IPS-11a (cell line): ENCODE results near the gene QSOX2.

ENCODE experiments used
- H3K4me3 ChIP-seq: one replicate; pipeline ENCODE4 v1.5.1; 2013; ENCODE audit warnings: low read depth, low read length, control low read depth

QSOX2 gene

DNA sequence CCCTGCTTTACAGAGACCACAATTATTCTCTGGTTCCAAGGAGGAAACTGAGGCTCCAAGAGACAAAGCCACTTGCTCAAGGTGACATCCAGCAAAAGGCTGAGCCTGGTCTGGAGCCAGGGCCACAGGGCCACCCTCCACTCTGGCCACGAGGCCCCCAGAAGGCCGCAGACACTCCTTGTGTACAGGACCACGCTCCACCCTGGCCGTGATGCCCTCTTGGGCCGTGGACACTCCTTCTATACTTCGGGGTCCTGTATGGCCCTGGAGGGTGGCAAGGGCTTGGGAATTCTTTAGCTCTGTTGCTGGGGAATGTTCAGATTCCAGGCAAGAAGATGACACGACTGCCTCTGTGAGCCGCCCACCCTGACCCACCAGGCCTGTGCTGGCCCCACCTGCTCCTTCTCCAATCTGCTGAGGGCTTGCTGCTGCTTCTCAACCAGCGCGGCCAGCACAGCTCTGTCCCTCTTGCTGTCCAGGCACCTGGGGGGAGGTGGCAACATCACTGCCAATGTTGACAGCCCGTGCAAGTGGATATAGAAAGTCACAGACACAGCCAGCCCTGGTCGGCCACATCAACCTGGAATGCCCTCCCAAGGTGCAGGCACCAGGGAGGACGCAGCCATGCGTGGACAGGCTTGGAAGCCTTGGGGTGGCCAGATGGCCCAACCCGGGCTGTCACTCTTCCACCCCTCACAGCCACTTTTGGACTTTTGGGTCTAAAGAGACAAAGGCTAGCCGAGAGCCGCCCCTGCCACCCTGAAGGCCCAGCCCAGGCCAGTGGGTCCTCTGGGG is 20.1 kb upstream of the QSOX2 start:
- no peak overlapping the region for H3K4me3 ChIP-seq

DNA sequence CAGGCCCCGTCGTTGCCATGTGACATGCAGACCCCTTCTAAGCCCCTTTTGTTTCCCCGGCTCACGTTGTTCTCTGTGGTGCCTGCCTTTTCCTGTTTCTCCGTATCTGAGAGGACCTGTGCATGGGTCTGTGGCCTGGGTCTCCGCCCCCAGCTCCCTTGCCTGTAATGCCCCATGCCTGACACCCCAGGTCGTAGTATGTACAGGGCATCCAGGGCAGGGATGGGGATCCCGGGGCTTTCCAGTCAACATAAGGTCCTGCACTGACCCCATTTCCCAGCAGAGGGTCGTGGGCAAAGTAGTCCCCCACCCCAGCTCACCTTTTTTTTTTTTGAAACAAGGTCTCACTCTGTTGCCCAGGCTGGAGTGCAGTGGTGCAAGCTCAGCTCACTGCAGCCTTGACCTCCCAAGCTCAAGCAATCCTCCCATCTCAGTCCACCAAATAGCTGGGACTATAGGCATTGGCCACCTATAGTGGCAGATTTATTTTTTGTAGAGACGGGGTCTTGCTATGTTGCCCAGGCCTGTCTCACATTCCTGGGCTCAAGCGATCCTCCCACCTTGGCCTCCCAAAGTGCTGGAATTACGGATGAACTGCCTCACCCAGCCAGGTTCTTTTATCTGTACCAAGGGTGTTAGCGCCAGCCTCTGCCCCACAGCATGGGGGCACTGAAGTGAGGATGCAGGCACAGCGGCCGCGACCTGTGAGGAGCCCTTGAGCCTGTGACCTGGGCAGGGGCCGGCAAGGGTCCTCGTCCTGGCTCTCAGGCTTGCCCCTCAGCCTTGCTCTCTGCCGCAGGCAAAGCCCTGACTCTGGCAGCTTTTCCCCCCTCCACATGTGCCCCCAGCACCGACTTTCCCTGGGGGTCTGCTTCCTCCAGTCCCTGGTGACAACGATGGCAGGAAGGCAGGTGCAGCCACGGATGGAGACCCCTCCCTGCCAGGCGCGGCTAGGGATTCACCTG is 19.1 kb upstream of the QSOX2 start:
- no peak overlapping the region for H3K4me3 ChIP-seq

DNA sequence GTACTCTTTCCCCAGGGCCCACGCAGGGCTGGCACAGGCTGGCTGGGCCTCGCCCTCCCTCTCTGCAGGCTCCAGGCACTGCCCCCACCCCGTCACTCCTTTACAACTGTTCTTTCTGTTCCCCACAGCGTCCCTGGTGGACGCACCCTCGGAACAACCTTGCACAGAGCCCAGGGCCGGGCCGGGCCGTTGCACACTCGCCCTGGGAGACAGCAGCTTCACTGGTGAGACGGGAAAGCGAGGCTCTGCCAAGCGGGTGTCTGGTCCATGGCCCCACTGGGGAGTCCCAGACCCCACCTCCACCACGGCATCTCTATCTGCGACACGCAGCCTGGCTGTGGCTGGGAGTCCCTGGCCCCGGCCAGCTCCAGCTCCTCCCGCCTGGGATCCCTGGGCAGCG is 18.4 kb upstream of the QSOX2 start:
- H3K4me3 ChIP-seq: no peak overlapping the region

DNA sequence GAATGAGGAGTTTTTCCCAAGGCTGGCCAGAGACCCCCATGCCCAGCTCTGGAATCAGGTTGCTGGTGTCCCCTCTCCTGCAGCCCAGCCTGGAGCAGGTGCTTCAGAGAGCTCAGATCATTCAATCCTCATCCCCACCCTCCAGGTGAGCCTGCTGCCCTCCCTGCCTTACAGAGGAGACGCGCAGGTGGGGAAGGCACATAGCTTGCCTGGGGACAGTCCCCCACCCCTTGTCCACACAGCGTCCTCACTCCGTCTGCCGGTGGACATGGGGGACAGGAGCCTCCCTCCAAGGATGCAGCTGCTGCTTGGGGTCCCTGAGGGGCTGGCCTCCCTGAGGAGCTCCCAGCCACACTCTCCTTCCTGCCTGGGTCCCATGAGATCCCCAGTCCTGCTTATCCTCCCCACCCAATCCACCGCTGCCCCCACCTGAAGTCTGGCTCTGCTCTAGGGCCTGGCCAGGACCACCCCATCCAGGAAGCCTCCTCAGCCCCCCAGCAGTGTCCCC is 17.1 kb upstream of the QSOX2 start:
- no peak overlapping the region for H3K4me3 ChIP-seq

DNA sequence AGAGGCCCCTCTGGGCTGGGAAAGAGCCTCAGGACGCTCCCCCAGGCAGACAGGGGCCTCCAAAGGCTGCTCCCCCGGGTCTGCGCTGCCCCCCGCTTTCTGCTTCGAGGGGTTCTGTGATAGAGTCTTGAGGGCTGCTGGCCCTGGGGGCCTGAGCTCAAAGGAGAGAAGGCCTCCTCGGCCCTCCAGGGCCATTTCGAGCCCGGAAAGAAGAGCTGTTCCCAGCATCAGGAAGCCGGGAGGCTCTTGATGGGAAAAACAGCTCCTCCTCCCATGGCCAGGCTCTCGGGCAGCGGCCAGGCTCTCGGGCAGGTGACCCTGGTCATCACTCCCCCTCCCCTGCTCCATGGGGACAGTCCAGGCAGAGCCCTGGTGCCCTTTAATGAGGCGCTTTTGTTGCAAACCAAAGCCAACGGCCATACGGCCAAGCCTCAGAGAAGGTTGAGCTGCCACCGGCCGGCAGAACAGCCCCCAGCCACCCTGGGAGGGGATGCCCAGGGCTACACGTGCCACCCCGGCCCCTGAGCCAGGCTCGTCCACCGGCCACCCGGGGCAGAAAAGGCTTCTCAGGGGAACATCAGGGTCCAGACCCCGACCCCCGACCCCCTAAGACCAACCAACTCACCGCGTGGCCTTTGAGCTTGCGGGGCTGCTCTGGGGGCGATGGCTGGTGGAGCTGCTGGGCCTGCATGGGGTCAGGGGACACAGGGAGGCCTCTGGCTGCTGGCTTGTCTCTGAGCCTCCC is 16.2 kb upstream of the QSOX2 start:
- H3K4me3 ChIP-seq: no peak overlapping the region

DNA sequence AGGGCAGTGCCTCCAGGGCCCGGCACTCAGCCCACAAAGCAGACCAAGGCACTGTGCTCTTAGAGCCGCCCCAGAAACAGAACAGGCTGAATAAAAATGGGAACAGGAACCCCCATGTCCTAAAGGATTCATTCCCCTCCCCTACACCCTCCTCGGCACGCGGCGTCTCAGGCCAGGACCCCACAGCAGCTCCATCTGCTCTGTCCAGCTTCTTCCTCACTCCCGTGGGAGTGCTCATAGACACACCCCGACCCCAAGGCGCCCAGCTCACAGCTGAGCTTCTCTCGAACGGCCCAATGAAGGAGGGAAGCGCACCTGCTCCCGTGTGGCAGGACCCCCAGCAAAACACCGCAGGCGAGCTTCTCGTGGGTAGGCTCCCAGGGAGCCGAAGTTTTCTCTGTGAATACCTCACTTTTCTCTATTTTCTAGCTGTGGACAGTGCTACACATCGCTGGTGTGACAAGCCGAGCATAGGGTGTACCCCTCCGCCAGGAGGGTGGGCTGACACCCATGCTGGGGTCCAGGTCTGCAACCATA is 15.4 kb upstream of the QSOX2 start:
- H3K4me3 ChIP-seq: no peak overlapping the region

DNA sequence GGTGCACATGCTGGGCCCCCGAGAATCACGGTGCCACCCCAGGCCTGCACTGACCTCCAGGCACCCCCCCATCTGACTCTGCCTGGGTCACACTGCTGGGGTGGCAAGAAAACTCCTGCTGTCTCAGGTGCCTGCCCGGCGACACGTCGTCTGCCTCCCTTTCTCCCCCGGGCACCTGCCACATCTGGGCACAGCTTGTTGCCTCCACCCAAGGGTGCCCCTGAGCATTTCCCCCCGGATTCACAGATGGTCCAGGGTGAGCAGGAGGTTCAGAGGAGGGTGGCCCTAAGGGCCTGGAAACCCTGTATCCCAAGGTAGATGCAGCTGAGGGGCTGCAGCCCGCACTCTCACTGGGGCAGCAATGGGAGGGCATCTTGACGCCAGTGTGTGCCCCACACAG is 14.9 kb upstream of the QSOX2 start:
- H3K4me3 ChIP-seq: no peak overlapping the region

DNA sequence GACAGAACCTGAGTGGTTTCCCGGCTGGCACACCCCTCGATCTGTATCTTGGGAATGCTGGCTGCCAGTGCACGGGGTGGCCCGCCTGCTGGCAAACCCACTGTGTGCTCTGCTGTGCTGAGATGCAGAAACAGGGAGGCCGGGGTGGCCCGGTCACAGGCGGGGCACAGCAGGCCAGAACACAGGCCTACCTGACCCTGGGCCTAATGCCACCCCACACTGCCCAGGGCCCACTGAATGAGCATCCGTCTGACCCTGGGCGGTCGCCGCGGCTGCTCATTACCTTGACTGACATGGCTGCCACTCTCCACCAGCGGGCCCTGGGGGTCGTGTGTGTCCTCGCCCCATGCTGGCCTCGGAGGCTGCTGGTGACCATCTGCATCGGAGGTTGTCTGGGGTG is 14.2 kb upstream of the QSOX2 start:
- H3K4me3 ChIP-seq: no peak overlapping the region

DNA sequence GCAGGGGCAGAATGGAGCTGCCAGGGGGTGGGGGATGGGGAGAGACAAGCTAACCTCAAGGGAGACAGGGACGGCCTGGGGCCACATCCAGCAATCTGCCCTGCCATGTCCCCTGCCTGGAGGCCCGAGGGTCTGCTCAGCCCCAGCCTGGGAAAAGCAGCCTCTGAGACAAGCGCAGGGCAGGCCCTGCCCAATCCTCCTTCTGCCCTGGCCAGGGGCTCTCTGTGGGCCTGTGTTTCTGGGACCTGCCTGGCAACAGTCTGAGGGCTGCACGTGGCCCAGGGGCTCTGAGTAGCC is 13.9 kb upstream of the QSOX2 start:
- H3K4me3 ChIP-seq: no peak overlapping the region

DNA sequence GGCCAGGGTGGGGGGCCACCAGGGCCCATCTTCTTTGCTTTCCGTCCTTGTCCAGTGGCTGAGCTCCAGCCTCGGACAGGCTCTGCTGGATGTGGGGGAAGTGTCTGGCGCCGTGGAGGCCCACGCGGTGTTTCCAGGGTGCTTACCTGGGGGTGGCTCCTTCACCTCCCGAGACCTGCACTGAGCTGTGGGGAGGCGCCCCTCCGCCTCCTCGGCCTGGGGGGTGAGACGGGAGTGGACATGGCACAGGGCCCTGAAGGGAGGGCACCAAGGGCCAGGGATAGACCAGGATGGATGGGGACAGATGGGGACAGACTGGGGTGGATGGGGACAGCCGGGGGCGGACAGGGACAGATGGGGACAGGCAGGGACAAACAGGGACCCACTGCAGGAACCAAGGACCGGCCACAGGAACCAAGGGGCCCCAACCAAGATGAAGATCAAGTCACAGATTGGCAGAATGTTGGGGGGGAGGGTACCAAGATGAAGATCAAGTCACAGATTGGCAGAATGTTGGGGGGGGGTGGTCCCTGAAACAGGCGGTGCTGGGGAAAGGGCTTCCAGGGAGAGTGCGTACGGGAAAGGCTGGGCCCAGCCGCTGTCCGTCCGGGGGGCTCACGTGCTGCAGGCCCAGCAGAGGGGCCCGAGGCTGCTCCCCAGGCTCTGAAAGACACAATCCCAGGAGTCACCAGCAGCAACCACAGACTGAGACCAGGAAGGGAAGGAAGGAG is 13.3 kb upstream of the QSOX2 start:
- no peak overlapping the region for H3K4me3 ChIP-seq

DNA sequence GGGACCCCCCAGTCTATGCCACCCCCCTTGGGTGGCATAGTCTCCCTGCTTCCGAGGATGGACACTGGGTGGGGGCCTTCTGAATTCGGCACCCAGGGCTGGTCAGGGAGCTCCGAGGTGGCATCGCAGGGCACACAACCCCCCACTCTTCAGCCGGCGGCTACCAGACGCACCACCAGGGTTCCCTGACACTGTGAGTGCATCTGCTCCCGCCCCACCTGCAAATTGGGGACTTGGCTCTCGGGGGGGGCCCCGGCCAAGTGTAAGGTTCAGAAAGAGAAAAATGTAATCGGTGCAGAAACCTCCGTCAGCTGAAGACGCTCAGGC is 12.7 kb upstream of the QSOX2 start:
- no peak overlapping the region for H3K4me3 ChIP-seq

DNA sequence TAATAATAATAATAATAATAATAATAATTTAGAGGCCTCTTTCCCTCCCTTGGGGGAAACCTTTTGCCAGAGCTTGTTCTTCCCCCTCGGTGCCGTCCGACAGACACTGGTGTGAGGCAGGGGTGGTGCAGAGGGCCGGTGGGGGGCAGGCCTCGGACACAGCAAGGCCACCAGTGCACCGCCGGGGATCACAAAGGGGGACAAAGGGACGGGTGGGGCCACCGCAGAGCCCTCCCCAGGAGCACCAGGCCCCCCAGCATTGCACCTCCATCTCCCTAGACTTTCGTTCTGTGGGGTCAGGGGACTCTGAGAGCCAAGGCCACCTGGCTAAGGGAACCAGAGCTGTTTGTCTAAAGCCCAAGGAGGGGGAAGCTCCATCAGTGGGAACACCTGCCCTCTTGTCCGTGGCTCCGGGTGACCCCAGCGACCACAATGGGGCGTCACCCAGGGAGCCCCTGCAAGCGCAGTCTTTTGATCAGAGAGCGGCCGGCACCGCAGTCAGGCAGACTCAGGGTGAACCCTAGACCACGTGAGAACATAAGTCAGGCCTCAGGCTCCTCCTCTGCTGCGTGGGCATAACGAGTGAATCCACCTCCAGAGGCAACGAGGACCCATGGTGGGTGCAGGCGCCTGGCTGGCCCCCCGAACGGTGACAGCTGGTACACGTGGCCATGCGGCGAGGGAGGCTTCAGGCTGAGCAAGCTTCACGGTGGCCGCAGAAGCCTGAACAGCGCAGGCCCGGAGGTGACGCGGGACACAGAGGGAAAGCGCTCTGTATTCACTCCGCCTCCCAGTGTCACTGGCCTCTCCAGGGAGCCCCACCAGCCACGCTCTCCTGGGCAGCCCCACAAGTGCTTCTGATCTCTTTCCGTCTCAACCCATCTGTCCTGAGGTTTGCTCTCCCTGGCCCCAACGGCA is 12.0 kb upstream of the QSOX2 start:
- no peak overlapping the region for H3K4me3 ChIP-seq

DNA sequence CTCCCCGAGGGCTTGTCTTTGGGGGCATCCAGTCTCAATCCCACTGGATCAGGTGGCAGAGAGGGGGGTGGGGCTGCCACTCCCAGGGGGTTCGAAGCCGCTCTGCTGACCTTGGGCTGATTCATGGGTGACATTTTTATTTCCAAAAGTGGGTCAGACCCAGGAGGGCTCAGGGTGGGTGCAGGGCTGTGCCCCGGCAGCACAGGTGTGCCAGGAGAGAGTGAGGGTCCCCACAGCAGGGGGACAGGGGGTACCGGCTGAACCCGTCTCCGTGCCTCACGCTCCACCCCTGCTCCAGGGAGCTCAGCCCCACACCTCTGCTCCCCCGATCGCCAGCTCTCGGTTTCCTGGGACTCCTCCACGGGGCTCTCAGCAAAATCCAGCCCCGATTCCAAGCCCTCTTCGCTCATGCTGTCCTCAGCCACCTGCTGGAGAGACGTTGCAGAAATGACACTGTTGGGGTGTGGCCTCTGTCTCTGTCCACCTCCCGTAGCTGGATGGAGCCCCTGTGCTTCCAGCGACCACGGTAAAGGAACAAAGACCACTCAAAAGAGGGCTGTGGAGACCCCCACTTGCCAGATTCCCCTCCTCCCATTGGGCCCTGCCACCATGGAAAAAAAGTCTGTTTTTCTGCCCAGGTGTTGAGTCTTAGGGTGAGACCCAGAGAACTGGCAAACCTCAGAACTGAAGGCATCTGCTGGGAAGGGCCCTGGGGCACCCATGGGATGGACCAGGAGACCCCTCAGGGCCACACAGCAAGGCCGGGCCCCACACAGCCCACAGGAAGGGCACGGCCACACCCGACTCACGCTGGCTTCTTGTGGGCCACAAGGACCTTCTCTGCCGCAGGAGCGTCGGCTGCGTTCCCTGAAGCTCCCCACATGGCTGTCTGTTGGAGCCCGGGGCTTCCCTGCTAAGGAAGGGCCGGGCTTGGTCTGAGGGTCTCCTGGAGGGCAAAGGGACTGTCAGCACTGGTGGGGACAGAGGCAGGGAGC is 10.6 kb upstream of the QSOX2 start:
- no peak overlapping the region for H3K4me3 ChIP-seq

DNA sequence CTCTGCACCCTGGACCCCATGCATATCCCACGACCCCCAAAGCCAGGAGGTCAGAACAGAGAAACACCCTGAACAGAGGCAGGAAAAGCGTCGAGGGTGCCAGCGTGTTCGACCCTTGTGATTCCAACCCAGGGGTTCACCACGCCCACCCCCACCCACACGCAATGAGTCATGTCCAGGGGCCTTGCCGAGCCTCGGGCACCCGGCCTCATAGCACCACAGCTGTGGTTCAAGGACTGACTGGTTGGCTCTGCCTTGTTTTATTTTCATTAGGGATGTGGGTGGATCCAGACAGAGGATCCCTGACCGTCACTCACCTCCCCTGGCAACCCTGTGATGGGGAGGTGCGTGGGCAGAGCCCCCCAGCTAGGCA is 9.5 kb upstream of the QSOX2 start:
- H3K4me3 ChIP-seq: no peak overlapping the region

DNA sequence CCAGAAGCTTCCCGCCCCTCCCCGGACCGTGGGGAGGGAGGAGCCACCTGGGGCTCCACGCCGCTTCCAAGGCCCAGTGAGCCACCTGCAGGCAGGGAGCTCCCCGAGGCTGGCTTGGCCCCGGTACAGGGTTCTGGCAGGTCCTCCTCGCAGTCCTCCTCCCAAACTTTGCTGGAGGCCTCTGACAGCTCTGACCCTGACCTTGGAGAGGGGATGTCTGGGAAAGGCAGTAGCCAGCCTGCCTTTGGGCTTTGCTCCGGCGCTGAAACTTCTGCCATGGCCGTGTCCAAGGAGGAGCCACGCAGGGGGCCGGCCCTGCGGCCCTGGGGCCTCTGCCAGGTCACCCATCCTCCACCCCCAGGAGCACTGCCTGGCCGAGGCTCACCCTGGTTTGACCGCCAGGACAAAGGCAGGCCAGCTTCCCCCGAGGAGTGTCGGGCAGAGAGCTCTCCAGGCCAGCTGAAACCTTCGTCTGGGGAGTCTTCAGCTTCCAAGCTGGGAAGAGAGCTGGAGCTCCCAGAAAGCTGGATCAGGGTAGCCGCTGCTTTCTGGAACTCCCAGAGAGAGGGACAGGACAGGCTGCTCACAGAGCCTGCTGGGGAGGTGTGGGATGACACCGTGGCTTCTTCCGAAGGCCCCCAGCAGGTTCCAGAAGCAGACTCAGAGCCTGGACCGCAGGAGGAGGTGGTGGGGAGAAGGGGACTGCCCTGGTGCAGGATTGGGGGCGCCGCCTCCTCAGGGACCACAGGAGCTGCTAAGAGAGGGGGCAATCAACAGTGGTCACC is 9.0 kb upstream of the QSOX2 start:
- H3K4me3 ChIP-seq: no peak overlapping the region

DNA sequence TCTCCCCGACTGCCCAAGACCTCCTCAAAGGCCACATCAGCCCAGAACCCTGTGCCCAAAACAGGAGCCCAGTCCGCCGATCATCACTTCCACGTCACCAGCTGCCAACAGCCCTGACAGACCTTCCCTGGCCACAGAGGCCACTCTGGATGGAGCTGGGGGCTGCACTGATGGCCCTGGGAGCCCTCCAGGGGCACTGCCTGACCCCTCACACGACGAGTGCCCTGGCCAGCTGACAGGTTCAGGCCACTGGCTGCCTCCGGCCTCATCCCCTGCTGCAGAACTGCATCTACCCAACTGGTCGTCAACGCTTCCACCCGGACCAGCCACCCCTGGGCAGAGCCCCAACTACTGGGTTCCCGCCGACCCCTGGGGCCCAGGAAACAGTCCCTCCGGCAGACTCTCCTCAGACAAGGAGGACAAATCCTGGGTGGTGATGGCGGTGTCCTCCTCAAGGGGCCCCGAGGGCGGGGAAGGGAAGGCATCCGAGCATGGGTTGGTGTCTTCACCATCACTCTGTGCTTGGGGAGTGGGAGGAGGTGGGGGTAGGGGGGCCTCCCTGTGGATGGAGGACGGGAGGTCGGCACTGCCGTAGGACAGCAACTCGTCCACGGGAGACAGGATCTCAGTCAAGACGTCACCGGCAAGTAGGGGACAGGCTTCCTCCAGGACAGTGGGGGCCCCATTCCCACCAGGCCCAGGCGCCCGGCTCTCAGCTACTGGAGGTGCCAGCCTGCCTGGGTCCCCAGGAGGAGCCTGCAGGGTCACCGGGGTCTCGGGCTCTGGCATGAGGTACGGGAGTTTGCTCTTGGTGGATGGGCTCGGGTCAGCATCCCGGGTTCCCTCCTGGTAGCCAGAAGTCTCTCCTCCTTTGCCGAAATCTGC is 7.9 kb upstream of the QSOX2 start:
- H3K4me3 ChIP-seq: no peak overlapping the region

DNA sequence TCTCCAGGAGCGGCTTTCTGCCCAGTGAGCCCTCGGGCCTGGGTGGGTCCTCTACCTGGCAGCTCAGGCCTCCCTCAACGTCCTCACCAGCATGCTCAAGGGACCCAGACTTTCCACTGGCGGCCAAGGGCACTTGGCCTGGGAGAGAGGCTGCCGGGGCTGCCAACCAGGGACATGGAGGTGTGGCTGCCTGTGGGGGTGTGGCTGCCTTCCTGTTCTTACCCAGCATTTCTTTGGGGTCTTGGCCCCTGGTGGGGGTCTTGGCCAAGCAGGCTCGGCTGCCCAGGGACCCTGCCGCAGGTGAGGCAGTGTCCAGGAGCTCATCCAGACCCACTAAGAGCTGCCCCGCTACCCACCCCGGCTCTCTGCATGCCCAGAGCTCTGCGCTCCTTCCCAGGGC is 7.2 kb upstream of the QSOX2 start:
- H3K4me3 ChIP-seq: no peak overlapping the region
